Measurements from ENCODE around the gene COPS7A.

DNA sequence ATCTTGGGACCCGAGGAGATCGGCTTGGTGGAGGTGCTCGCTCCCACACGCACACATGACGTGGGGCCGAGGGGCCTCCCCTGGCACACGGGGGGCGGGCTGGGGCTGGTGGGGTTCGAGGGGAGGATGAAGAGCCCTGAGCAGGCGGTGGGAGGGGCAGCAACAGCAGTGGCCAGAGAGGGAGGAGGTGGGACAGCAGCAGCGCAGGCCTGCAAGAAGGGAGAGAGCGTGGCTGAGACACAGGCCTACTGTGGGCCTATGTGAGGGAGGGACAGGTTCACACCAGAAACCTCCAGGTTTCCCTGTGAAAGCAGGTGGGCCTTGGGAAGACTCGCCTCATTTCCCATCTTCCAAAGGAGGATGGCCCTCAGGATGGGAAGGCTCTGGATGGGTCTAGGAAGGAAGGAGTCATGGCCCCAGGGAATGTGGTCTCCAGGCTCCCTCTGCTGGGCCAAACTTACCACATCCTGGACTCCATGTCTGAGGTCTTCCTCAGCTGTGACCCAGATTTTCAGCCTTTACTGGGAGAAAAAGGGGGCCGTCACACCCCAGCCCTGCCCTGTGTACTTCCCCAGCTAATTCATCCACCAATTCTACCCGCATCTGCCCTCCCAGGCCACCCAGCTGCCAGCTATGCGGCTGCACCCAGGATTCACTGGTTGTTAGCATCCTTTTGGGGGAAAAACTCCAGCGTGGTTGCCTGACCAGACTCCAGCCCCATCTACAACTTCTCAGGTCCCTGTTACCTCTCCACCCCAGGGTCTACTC is 26.1 kb upstream of the COPS7A start:
- TF ChIP-seq, protein P1, sequence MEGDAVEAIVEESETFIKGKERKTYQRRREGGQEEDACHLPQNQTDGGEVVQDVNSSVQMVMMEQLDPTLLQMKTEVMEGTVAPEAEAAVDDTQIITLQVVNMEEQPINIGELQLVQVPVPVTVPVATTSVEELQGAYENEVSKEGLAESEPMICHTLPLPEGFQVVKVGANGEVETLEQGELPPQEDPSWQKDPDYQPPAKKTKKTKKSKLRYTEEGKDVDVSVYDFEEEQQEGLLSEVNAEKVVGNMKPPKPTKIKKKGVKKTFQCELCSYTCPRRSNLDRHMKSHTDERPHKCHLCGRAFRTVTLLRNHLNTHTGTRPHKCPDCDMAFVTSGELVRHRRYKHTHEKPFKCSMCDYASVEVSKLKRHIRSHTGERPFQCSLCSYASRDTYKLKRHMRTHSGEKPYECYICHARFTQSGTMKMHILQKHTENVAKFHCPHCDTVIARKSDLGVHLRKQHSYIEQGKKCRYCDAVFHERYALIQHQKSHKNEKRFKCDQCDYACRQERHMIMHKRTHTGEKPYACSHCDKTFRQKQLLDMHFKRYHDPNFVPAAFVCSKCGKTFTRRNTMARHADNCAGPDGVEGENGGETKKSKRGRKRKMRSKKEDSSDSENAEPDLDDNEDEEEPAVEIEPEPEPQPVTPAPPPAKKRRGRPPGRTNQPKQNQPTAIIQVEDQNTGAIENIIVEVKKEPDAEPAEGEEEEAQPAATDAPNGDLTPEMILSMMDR (optimal IDR thresholded peaks at IDR 0.05 in 1 of 3, IDR thresholded peaks at IDR 0.05 in 1 of 3, conservative IDR thresholded peaks at IDR 0.05 in 1 of 3; ENCODE audit: extremely low read depth in 1 of 3, insufficient read depth in 2 of 3, low read length in 3 of 3): peak; percentile 68 to 85 (median 69)
- TF ChIP-seq EZH2 (IDR thresholded peaks at IDR 0.05; ENCODE audit: low read length): no peak

Data from keratinocyte (primary cell).